Fibroblast of lung (primary cell): Measurements from ENCODE around the gene CHRND. TPM values are rescaled to one million over a fixed set of nuclear protein-coding genes. Genes with fewer than 3 reads are reported as not detected.

Experiments
- DNase-seq, 2 donors: peaks; one replicate each; pipeline versions ENCODE4 v3.0.0 to v3.0.0-alpha.2; 2010; ENCODE audit warnings: low read depth in 2 of 2
- H2AFZ ChIP-seq: 2 replicates; pipeline ENCODE4 v1.5.1; 2012; ENCODE audit warnings: low read length, control low read depth, inconsistent platforms
- H3K27ac ChIP-seq: 2 replicates; pipeline ENCODE4 v1.5.1; 2011; ENCODE audit warnings: low read length, control low read depth; ENCODE audit not compliant: insufficient read depth
- H3K27me3 ChIP-seq: 2 replicates; pipeline ENCODE4 v1.5.1; 2011; ENCODE audit warnings: mild to moderate bottlenecking, low read length; ENCODE audit not compliant: control insufficient read depth, insufficient read depth
- H3K36me3 ChIP-seq: 2 replicates; pipeline ENCODE4 v1.5.1; 2011; ENCODE audit warnings: low read length; ENCODE audit not compliant: control insufficient read depth, insufficient read depth
- H3K4me1 ChIP-seq: 2 replicates; pipeline ENCODE4 v1.5.1; 2011; ENCODE audit warnings: low read length; ENCODE audit not compliant: control insufficient read depth, insufficient read depth; ENCODE audit errors: extremely low read depth
- H3K4me2 ChIP-seq: 2 replicates; pipeline ENCODE4 v1.5.1; 2011; ENCODE audit warnings: low read length, control low read depth; ENCODE audit not compliant: insufficient read depth; ENCODE audit errors: extremely low read depth
- H3K4me3 ChIP-seq, 4 experiments: fragments of 200-600 bp in 1 of 4; sonication (generic) in 1 of 4; replicated peaks in 1 of 4; 2 replicates each; pipeline ENCODE4 v1.5.1; 2011 to 2016; ENCODE audit warnings: low read length in 4 of 4, low read depth in 3 of 4, mild to moderate bottlenecking in 3 of 4, control low read depth in 2 of 4, inconsistent platforms in 1 of 4, mixed read lengths in 1 of 4; ENCODE audit not compliant: insufficient read depth in 1 of 4; ENCODE audit errors: control extremely low read depth in 1 of 4
- H3K79me2 ChIP-seq: 2 replicates; pipeline ENCODE4 v1.5.1; 2012; ENCODE audit warnings: mild to moderate bottlenecking, low read length, inconsistent platforms; ENCODE audit not compliant: control insufficient read depth, insufficient read depth
- H3K9ac ChIP-seq: 2 replicates; pipeline ENCODE4 v1.5.1; 2011; ENCODE audit warnings: mild to moderate bottlenecking, low read length, control low read depth; ENCODE audit not compliant: insufficient read depth
- H3K9me3 ChIP-seq: 2 replicates; pipeline ENCODE4 v1.5.1; 2012; ENCODE audit warnings: low read depth, low read length; ENCODE audit not compliant: control insufficient read depth, insufficient read depth
- H4K20me1 ChIP-seq: 2 replicates; pipeline ENCODE4 v1.5.1; 2011; ENCODE audit warnings: low read length; ENCODE audit not compliant: control insufficient read depth, insufficient read depth; ENCODE audit errors: extremely low read depth
- EZH2 ChIP-seq: IDR thresholded peaks from 2 replicates; pipeline ENCODE4 v1.5.1; 2012; ENCODE audit warnings: low read length, control low read depth, mild to moderate bottlenecking; ENCODE audit errors: missing control alignments
- polyA plus RNA-seq, 2 donors: library from polyadenylated mRNA; depleted of rRNA in 1 of 2; stranded (reverse) in 1 of 2; unstranded in 1 of 2; fragments of >200 nt; gene quantifications; 2 replicates each; pipeline ENCODE4 v1.2.1, GENCODE V29; 2011 to 2012; ENCODE audit warnings: missing spikeins in 1 of 2
- total RNA-seq: library from RNA; depleted of rRNA; stranded (reverse); fragments of >200 nt; gene quantifications from 2 replicates; pipeline ENCODE4 v1.2.1, GENCODE V29; 2014
- TF ChIP-seq, protein P1 (sequence below), 2 donors: IDR thresholded peaks in 1 of 2; conservative IDR thresholded peaks in 1 of 2; 1 replicate in 1 of 2; 2 replicates in 1 of 2; pipeline ENCODE4 v1.5.1; 2011 to 2012; ENCODE audit warnings: low read length in 2 of 2, control low read depth in 1 of 2, inconsistent platforms in 1 of 2, low read depth in 1 of 2, mild to moderate bottlenecking in 1 of 2

Gene CHRND
- total and polyA plus RNA-seq, 2 donors (not counting 1 experiment from before 2014, with no cell fraction given), result not detected

DNA sequence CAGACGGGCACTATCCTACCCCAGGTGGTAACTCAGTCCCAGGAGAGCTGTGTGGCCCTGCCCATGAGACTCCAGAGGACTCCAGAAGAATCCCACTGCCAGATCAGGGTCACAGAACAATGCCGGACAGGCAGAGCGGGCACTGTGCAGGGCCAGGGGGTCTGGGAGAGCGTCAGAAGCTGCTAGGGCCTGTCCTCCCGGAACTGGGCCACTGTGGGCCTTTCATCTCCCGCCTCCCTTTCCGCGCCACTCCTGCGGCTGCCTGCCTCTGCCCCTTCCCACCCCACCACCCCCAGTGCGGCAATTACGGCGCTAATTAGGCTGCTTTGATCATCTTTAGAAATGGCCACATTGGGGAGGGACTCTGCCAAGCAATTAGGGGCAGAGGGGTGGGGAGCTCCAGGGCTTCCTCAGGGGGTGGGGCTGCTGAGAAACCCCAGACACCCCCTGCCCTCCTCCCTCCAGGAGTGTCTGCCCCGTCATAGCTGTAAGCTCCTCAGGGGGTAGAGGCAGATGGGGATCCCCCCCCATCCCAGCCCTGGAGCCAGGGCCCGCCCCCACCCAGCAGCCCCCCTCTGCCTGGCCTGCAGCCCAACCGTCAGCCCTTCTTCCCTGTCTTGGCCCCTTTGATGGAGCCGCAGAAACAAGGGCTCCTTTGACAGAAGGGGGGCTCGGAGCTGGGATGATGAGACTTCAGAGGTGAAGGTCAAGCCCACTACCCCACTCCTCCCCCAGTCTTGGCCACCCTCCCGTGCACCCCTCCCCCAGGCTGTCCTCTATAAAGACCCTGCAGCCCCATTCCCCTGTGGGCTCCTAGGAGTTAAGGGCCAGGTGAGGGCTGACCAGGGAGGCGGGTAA, 6.2 kb upstream of the CHRND start, which contains the start of gene PRSS56:
TSS of gene PRSS56 (plus strand) at position 808 of the 858 bp plus-strand sequence. CDS start 211 bp downstream, outside the sequence.
- Histone ChIP-seq H2AFZ (no peak within 1 kb of the TSS), H3K4me1 (no peaks in the 10 kb centered on the region), H4K20me1 (no peaks in the 10 kb centered on the region), H3K4me2 (no peak within 1 kb of the TSS), H3K9ac (no peak within 1 kb of the TSS), H3K79me2 (no peaks in the 10 kb centered on the region), H3K36me3 (no peaks in the 10 kb centered on the region), H3K27ac (no peak within 1 kb of the TSS), H3K27me3 (peaks cover 15% of the 10 kb centered on the region), H3K4me3 (no peak within 1 kb of the TSS), H3K9me3 (no peaks in the 10 kb centered on the region)
- TF ChIP-seq, protein P1, sequence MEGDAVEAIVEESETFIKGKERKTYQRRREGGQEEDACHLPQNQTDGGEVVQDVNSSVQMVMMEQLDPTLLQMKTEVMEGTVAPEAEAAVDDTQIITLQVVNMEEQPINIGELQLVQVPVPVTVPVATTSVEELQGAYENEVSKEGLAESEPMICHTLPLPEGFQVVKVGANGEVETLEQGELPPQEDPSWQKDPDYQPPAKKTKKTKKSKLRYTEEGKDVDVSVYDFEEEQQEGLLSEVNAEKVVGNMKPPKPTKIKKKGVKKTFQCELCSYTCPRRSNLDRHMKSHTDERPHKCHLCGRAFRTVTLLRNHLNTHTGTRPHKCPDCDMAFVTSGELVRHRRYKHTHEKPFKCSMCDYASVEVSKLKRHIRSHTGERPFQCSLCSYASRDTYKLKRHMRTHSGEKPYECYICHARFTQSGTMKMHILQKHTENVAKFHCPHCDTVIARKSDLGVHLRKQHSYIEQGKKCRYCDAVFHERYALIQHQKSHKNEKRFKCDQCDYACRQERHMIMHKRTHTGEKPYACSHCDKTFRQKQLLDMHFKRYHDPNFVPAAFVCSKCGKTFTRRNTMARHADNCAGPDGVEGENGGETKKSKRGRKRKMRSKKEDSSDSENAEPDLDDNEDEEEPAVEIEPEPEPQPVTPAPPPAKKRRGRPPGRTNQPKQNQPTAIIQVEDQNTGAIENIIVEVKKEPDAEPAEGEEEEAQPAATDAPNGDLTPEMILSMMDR (conservative IDR thresholded peaks at IDR 0.05 in 1 of 2, IDR thresholded peaks at IDR 0.05 in 1 of 2; ENCODE audit: low read depth in 1 of 2, low read length in 2 of 2), result no peak
- TF ChIP-seq EZH2, result no peak
- no peak for DNase-seq

DNA sequence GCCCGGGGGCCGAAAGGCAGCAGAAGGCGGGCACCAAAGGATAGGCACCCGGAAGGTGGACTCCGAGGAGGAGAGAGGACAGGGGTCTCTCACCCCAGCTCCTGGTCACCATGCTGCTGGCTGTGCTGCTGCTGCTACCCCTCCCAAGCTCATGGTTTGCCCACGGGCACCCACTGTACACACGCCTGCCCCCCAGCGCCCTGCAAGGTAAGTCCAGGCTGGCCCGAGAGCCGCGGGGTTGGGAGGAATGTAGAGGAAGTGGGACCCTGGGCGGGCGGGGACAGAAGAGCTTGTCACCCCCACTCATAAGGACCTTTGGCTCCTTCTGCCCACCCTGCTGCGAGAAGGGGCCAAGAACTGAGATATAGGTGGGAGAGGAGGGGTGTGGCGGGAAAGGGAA, 5.5 kb upstream of the CHRND start:
- no peaks in the 10 kb centered on the region for H3K9me3 ChIP-seq
- DNase-seq, result no peak
- no peak overlapping the region for H3K27ac ChIP-seq
- H4K20me1 ChIP-seq, result no peaks in the 10 kb centered on the region
- H3K79me2 ChIP-seq, result no peaks in the 10 kb centered on the region
- TF ChIP-seq, protein P1 (conservative IDR thresholded peaks at IDR 0.05 in 1 of 2, IDR thresholded peaks at IDR 0.05 in 1 of 2; ENCODE audit: low read depth in 1 of 2, low read length in 2 of 2), result no peak
- TF ChIP-seq EZH2, result no peak
- no peak overlapping the region for H3K9ac ChIP-seq
- H3K4me1 ChIP-seq, result no peaks in the 10 kb centered on the region
- H3K36me3 ChIP-seq, result no peaks in the 10 kb centered on the region
- H3K4me2 ChIP-seq, result no peak overlapping the region
- no peak overlapping the region for H3K4me3 ChIP-seq
- H3K27me3 ChIP-seq, result peaks cover 15% of the 10 kb centered on the region
- H2AFZ ChIP-seq, result no peak overlapping the region

DNA sequence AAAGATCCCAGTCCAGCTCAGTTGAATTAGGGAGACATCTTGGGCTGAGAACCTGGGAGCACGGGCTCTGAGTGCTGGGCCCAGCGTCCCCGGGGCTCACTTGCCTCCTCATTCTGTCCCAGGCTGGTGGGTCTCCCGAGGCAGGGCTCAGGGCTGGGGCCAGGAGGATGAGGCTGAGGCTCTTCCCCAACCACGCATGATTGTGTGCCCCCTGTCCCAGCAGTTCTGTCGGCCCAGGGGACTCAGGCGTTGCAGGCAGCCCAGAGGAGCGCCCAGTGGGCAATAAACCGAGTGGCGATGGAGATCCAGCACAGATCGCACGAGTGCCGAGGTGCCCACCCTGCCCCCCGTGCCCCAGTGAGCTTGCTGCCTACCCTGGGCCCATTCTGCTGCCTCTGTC, 4.9 kb upstream of the CHRND start:
- Histone ChIP-seq H3K27me3 (peaks cover 15% of the 10 kb centered on the region), H3K79me2 (no peaks in the 10 kb centered on the region), H3K4me2 (no peak overlapping the region), H3K4me1 (no peaks in the 10 kb centered on the region), H2AFZ (no peak overlapping the region), H3K9ac (no peak overlapping the region), H3K4me3 (no peak overlapping the region), H4K20me1 (no peaks in the 10 kb centered on the region), H3K27ac (no peak overlapping the region), H3K36me3 (no peaks in the 10 kb centered on the region), H3K9me3 (no peaks in the 10 kb centered on the region)
- no peak for DNase-seq
- TF ChIP-seq EZH2, result no peak
- TF ChIP-seq, protein P1 (conservative IDR thresholded peaks at IDR 0.05 in 1 of 2, IDR thresholded peaks at IDR 0.05 in 1 of 2; ENCODE audit: low read depth in 1 of 2, low read length in 2 of 2), result no peak
